Stimulated activated CD4-positive, alpha-beta T cell treated with anti-CD3 and anti-CD28 coated beads, Interleukin-15, amount 100 ng/mL, for 1 hour (primary cell): ENCODE results near the gene MYH7.

ENCODE experiments used
- DNase-seq, 2 donors: peaks; one replicate each; pipeline ENCODE4 v3.0.0-alpha.2; 2020; ENCODE audit warnings: low read depth in 1 of 2, low spot score in 1 of 2

Gene MYH7

DNA sequence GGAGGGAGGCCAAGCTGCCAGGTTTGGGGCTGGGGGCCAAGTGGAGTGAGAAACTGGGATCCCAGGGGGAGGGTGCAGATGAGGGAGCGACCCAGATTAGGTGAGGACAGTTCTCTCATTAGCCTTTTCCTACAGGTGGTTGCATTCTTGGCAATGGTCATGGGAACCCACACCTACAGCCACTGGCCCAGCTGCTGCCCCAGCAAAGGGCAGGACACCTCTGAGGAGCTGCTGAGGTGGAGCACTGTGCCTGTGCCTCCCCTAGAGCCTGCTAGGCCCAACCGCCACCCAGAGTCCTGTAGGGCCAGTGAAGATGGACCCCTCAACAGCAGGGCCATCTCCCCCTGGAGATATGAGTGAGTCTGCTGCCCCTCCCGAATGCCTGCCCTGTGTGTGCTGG lies 62.4 kb downstream of the MYH7 start:
- DNase-seq, result no peak

DNA sequence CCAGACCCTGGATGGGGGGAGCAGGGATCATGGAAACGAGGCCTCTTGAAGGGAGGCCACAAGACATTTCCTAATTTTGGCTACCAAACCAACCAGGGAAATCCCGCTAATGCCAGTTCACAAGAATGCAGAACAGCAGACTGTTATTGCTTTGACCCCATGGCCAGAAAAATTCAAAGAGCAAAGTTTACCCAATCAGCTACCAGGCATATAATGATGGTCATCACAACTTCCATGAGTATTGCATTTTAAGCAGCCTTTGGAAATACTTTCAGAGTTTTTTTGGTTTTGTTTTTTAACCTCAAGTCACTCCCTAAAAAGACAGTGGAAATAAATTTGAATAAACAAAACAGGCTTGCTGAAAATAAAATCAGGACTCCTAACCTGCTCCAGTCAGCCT lies 63.0 kb downstream of the MYH7 start, which contains the start of gene IL25:
Gene IL25, plus strand, starts transcription at position 301 of the 400 bp plus-strand sequence.
- no peak for DNase-seq

DNA sequence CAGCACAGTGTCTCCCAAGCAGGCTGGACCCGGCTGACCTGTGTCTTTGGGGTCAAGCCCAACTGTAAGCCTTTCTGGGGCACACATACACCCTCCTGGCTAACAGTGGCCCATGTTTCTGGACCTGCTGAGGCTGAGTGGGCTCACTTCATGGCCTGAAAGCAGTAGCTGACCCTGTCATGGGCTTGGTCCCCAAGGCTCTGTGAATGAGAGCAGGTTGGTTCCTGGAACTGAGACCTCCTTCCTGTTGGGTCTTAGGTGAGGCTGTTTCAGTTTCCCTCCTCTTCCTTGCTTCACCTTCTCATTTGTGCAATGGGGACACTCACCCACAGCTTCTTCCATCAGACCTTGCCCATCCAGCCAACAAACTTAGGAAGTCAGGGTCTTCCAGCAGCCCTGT lies 63.6 kb downstream of the MYH7 start:
- no peak for DNase-seq

GRCh38 chr14:23370221-23370620 lies 65.2 kb downstream of the MYH7 start:
- DNase-seq, result no peak

GRCh38 chr14:23366426-23366921 lies 69.0 kb downstream of the MYH7 start:
- no peak for DNase-seq

GRCh38 chr14:23365732-23366425 lies 69.6 kb downstream of the MYH7 start:
- DNase-seq, result no peak

GRCh38 chr14:23365036-23365731 lies 70.3 kb downstream of the MYH7 start, which contains the start of gene EFS:
TSS of gene EFS (minus strand) at chr14:23365172. CDS start at chr14:23365025, 147 bp downstream.
- no peak for DNase-seq

DNA sequence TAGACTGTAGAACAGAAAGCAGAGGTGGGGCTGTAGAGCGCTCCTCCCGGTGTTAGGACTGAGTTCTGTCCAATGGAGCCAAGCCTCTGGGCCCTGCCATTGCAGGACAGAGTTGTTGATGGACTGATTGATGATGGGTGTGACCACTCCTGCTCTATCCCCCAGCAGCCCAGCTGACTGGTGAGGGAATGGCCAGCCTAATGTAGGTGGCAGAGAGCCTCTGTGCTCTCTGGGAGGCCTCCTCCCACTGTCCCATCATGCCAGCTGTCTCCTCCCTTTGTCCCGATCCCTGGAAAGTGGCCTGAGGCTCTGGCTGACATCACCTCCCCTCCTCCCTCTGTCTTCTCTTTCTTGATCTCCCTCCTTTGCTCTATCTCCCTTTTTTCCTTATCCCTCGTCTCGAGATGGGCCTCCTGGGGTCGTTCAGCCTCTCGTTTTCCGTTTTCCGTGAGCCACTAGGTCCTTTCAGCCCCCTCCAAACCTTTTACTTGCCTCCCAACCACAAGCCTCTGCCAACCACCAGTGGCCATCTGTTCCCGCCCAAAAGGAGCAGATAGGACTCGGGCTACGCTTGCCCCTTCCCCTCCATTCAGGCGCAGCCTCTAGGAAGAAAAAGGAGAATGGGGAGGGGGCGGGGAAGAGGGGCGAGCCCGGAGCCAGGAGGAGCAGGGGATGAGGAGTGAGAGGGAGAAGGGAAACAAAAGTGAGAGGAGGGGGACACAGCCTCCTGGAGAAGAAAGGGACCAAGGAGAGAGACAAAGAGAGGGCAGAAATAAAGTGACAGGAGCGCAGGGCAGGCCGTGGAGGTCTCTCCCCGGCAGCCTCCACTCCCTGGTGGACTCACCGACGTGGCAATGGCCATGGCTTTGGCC lies 71.1 kb downstream of the MYH7 start:
- DNase-seq, result no peak
